Measurements from ENCODE around the gene KCNN2. TPM values are rescaled to one million over a fixed set of nuclear protein-coding genes. Genes with fewer than 3 reads are reported as not detected.

Gene KCNN2
- total and polyA plus RNA-seq, 4 donors, result 0.09 to 4.6 (median 3.0) TPM

- Histone ChIP-seq H3K9me3 (ENCODE audit: control insufficient read depth in 4 of 4, low read length in 3 of 4) (no peaks in the 10 kb centered on the region), H3K4me1 (ENCODE audit: control insufficient read depth in 4 of 4, insufficient read depth in 4 of 4, low read length in 3 of 4) (no peaks in the 10 kb centered on the region), H3K4me3 (ENCODE audit: low read depth in 1 of 3, low read length in 3 of 3) (no peak overlapping the region), H3K27ac (ENCODE audit: low read depth in 1 of 2, low read length in 2 of 2) (no peak overlapping the region), H3K27me3 (ENCODE audit: control insufficient read depth in 4 of 4, insufficient read depth in 4 of 4, low read length in 3 of 4) (peaks cover 0 to 3% (median 0%) of the 10 kb centered on the region in 4 donors), H3K9ac (ENCODE audit: low read depth in 1 of 2, low read length in 2 of 2) (no peak overlapping the region), H3K36me3 (ENCODE audit: control insufficient read depth in 4 of 4, insufficient read depth in 3 of 4, low read depth in 1 of 4, low read length in 3 of 4) (no peaks in the 10 kb centered on the region)
- TF ChIP-seq CTCF (IDR thresholded peaks at IDR 0.05; ENCODE audit: low read depth, low read length, missing input control) (no peak), REST (IDR thresholded peaks at IDR 0.05) (no peak), HNF4G (IDR thresholded peaks at IDR 0.05) (no peak), YY1 (IDR thresholded peaks at IDR 0.05) (no peak), ZBTB33 (IDR thresholded peaks at IDR 0.05) (no peak), HNF4A (conservative IDR thresholded peaks at IDR 0.05) (no peak), JUND (IDR thresholded peaks at IDR 0.05) (no peak), SP1 (IDR thresholded peaks at IDR 0.05) (no peak), NR2F2 (IDR thresholded peaks at IDR 0.05) (no peak), FOXA2 (IDR thresholded peaks at IDR 0.05) (no peak), FOXA1 (IDR thresholded peaks at IDR 0.05) (no peak), EGR1 (IDR thresholded peaks at IDR 0.05; ENCODE audit: low read depth in 2 of 2) (no peak)
- WGBS, result 45% methylated on average over 4 of the region's 4 CpGs
- DNase-seq (ENCODE audit: low spot score), result no peak
Measured at GRCh38 chr5:114316167-114316566, 45.7 kb upstream of the KCNN2 start.

GRCh38 chr5:114317751-114318150 is 44.1 kb upstream of the KCNN2 start:
- H3K9ac ChIP-seq (ENCODE audit: low read depth in 1 of 2, low read length in 2 of 2), result no peak overlapping the region
- H3K9me3 ChIP-seq (ENCODE audit: control insufficient read depth in 4 of 4, low read length in 3 of 4), result no peaks in the 10 kb centered on the region
- TF ChIP-seq GABPA (IDR thresholded peaks at IDR 0.05 in 1 of 2, conservative IDR thresholded peaks at IDR 0.05 in 1 of 2) (no peak), EGR1 (IDR thresholded peaks at IDR 0.05; ENCODE audit: low read depth in 2 of 2) (no peak), NR2F2 (IDR thresholded peaks at IDR 0.05) (no peak), FOXA1 (IDR thresholded peaks at IDR 0.05) (no peak), REST (IDR thresholded peaks at IDR 0.05) (no peak), ATF3 (IDR thresholded peaks at IDR 0.05) (no peak), FOXA2 (IDR thresholded peaks at IDR 0.05) (no peak), RXRA (IDR thresholded peaks at IDR 0.05) (no peak), ZBTB33 (IDR thresholded peaks at IDR 0.05) (no peak), YY1 (IDR thresholded peaks at IDR 0.05) (no peak)
- no peaks in the 10 kb centered on the region for H3K4me1 ChIP-seq (ENCODE audit: control insufficient read depth in 4 of 4, insufficient read depth in 4 of 4, low read length in 3 of 4)
- 40% methylated on average over 6 of the region's 6 CpGs for WGBS
- H3K36me3 ChIP-seq (ENCODE audit: control insufficient read depth in 4 of 4, insufficient read depth in 3 of 4, low read depth in 1 of 4, low read length in 3 of 4), result no peaks in the 10 kb centered on the region
- peaks cover 0 to 3% (median 0%) of the 10 kb centered on the region in 4 donors for H3K27me3 ChIP-seq (ENCODE audit: control insufficient read depth in 4 of 4, insufficient read depth in 4 of 4, low read length in 3 of 4)
- no peak overlapping the region for H3K4me3 ChIP-seq (ENCODE audit: low read depth in 1 of 3, low read length in 3 of 3)
- H3K27ac ChIP-seq (ENCODE audit: low read depth in 1 of 2, low read length in 2 of 2), result no peak overlapping the region
- DNase-seq (ENCODE audit: low spot score), result no peak
